Testis (tissue), 2 donors: ENCODE results near the gene CLIP4.
"Not testable (repeated sequence)": the region's sequence is repeated elsewhere in the genome, so short reads cannot be mapped to it uniquely, and the experiment has no call there.

Experiments used
- CTCF ChIP-seq, 3 experiments: fragments of 450-650 bp in 2 of 3; fragments of 200-600 bp in 1 of 3; sonication (generic) in 1 of 3; IDR thresholded peaks; one replicate each; pipeline ENCODE4 v1.5.1; 2016 to 2019; ENCODE audit warnings: antibody characterized with exemption in 3 of 3, mild to moderate bottlenecking in 2 of 3, moderate library complexity in 1 of 3
- POLR2A ChIP-seq: fragments of 450-650 bp; IDR thresholded peaks from one replicate; pipeline ENCODE4 v1.6.1; 2017; ENCODE audit warnings: antibody characterized with exemption, mild to moderate bottlenecking, moderate library complexity

- TF ChIP-seq POLR2A; CTCF (IDR thresholded peaks at IDR 0.05): not testable (repeated sequence)
These were observed 7.7 kb upstream of the CLIP4 start for GRCh38 chr2:29107547-29107946.
